Activated T-cell treated with anti-CD3 and anti-CD28 coated beads for 1 hour (primary cell): ENCODE measurements around the gene ASB9.
"Not testable (repeated sequence)": the region's sequence is repeated elsewhere in the genome, so short reads cannot be mapped to it uniquely, and the experiment has no call there.

ENCODE experiments used
- DNase-seq: peaks from one replicate; pipeline ENCODE4 v3.0.0-alpha.2; 2020; ENCODE audit warnings: low read depth

Gene ASB9

GRCh38 chrX:15269618-15270521, at the start of gene ASB9:
TSS of gene ASB9 (minus strand) at chrX:15270083. CDS start at chrX:15269874, 209 bp downstream.
- no peak for DNase-seq

GRCh38 chrX:15319075-15319474, 49.2 kb upstream of the ASB9 start:
- no peak for DNase-seq

GRCh38 chrX:15315509-15315908, 45.6 kb upstream of the ASB9 start, which contains the start of gene ASB11:
TSS of gene ASB11 (minus strand) at chrX:15315640. CDS start at chrX:15315605, 35 bp downstream.
- DNase-seq, result no peak

- DNase-seq, result no peak
Measured at GRCh38 chrX:15314472-15314871, 44.6 kb upstream of the ASB9 start.

GRCh38 chrX:15311119-15311518, 41.2 kb upstream of the ASB9 start:
- DNase-seq, result no peak

- no peak for DNase-seq
Measured at GRCh38 chrX:15310117-15310516, 40.2 kb upstream of the ASB9 start.

GRCh38 chrX:15305899-15306298, 36.0 kb upstream of the ASB9 start:
- not testable (repeated sequence) for DNase-seq

- no peak for DNase-seq
Measured at GRCh38 chrX:15301924-15302323, 32.0 kb upstream of the ASB9 start.

GRCh38 chrX:15299941-15300851, 30.3 kb upstream of the ASB9 start:
- no peak for DNase-seq

- DNase-seq, result no peak
Measured at GRCh38 chrX:15298780-15299179, 28.9 kb upstream of the ASB9 start.

GRCh38 chrX:15298201-15298600, 28.3 kb upstream of the ASB9 start:
- no peak for DNase-seq

GRCh38 chrX:15293451-15293850, 23.6 kb upstream of the ASB9 start:
- no peak for DNase-seq

GRCh38 chrX:15292861-15293260, 23.0 kb upstream of the ASB9 start:
- DNase-seq, result no peak

- no peak for DNase-seq
Measured at GRCh38 chrX:15277604-15278003, 7.7 kb upstream of the ASB9 start.

GRCh38 chrX:15274946-15275345, 5.1 kb upstream of the ASB9 start:
- no peak for DNase-seq

- not testable (repeated sequence) for DNase-seq
Measured at GRCh38 chrX:15273275-15273674, 3.4 kb upstream of the ASB9 start.

- no peak for DNase-seq
Measured at GRCh38 chrX:15271757-15272156, 1.9 kb upstream of the ASB9 start.

- DNase-seq, result no peak
Measured at GRCh38 chrX:15269120-15269519, 763 bp downstream of the ASB9 start.

GRCh38 chrX:15254852-15255251, 15.0 kb downstream of the ASB9 start:
- no peak for DNase-seq

GRCh38 chrX:15245896-15246295, 24.0 kb downstream of the ASB9 start:
- no peak for DNase-seq

- DNase-seq, result no peak
Measured at GRCh38 chrX:15244421-15244820, 25.5 kb downstream of the ASB9 start.

GRCh38 chrX:15242899-15243555, 26.9 kb downstream of the ASB9 start:
- peak; percentile 19 for DNase-seq
